Thymus (tissue), 11 donors: ENCODE results near the gene TOE1. TPM values are rescaled to one million over a fixed set of nuclear protein-coding genes. Genes with fewer than 3 reads are reported as not detected.

ENCODE experiments used
- DNase-seq, 9 donors: peaks; one replicate each; pipeline ENCODE4 v3.0.0-alpha.2; 2013; ENCODE audit warnings: low spot score in 9 of 9, low read depth in 6 of 9, missing footprints in 1 of 9
- H3K27ac ChIP-seq, 2 donors: one replicate each; pipeline ENCODE4 v1.5.1; 2013; ENCODE audit warnings: control low read depth in 1 of 2, low read depth in 1 of 2, low read length in 1 of 2, mild to moderate bottlenecking in 1 of 2, moderate library complexity in 1 of 2
- H3K27me3 ChIP-seq, 2 donors: one replicate each; pipeline ENCODE4 v1.5.1; 2013; ENCODE audit warnings: low read length in 1 of 2; ENCODE audit not compliant: control insufficient read depth in 2 of 2, insufficient read depth in 1 of 2
- H3K36me3 ChIP-seq, 2 donors: one replicate each; pipeline ENCODE4 v1.5.1; 2013; ENCODE audit warnings: low read length in 1 of 2, mild to moderate bottlenecking in 1 of 2, moderate library complexity in 1 of 2; ENCODE audit not compliant: control insufficient read depth in 2 of 2, insufficient read depth in 2 of 2
- H3K4me1 ChIP-seq, 2 donors: one replicate each; pipeline ENCODE4 v1.5.1; 2013; ENCODE audit warnings: low read length in 2 of 2; ENCODE audit not compliant: control insufficient read depth in 2 of 2, insufficient read depth in 2 of 2
- H3K4me3 ChIP-seq, 2 donors: one replicate each; pipeline ENCODE4 v1.5.1; 2013; ENCODE audit warnings: low read length in 2 of 2, control low read depth in 1 of 2, mild to moderate bottlenecking in 1 of 2
- H3K9me3 ChIP-seq, 2 donors: one replicate each; pipeline ENCODE4 v1.5.1; 2013; ENCODE audit warnings: low read length in 1 of 2, mild to moderate bottlenecking in 1 of 2; ENCODE audit not compliant: control insufficient read depth in 2 of 2, insufficient read depth in 1 of 2
- WGBS: extraction: QIAGEN DNeasy Blood & Tissue Kit; methylation state at CpG from one replicate; pipeline ENCODE4 v1.1.7; 2013; 5-methylcytosine and 5-hydroxymethylcytosine counted together
- polyA plus RNA-seq: library from polyadenylated mRNA; stranded (reverse); fragments of 200-250 nt; gene quantifications from one replicate; pipeline ENCODE4 v1.2.3, GENCODE V29; 2013
- total RNA-seq: library from RNA; stranded (reverse); fragments of 120-200 nt; gene quantifications from one replicate; pipeline ENCODE4 v1.2.4, GENCODE V29; 2013
- donor health status: healthy.

The TOE1 gene
- total and polyA plus RNA-seq, 2 donors: 12.0 to 13.3 TPM

- Histone ChIP-seq H3K36me3 (no peaks in the 10 kb centered on the region), H3K4me3 (no peak overlapping the region), H3K4me1 (peaks cover 0 to 4% of the 10 kb centered on the region in 2 donors), H3K27me3 (no peaks in the 10 kb centered on the region), H3K27ac (no peak overlapping the region), H3K9me3 (peaks cover 0 to 2% of the 10 kb centered on the region in 2 donors)
- DNase-seq: no peak
- WGBS: 96% methylated on average over 5 of the region's 5 CpGs
Observed at GRCh38 chr1:45321444-45321843, 18.5 kb upstream of the TOE1 start.

GRCh38 chr1:45322486-45323040, 17.4 kb upstream of the TOE1 start:
- Histone ChIP-seq H3K27me3 (peaks cover 0 to 6% of the 10 kb centered on the region in 2 donors), H3K4me1 (peaks cover 4 to 15% of the 10 kb centered on the region in 2 donors), H3K36me3 (no peaks in the 10 kb centered on the region), H3K27ac (no peak overlapping the region), H3K4me3 (no peak overlapping the region), H3K9me3 (no peaks in the 10 kb centered on the region)
- WGBS: 96% methylated on average over 10 of the region's 10 CpGs
- no peak for DNase-seq

GRCh38 chr1:45325851-45326506, 14.0 kb upstream of the TOE1 start:
- peaks cover 4 to 27% of the 10 kb centered on the region in 2 donors for H3K4me1 ChIP-seq
- 73% methylated on average over 6 of the region's 6 CpGs for WGBS
- H3K9me3 ChIP-seq: no peaks in the 10 kb centered on the region
- H3K4me3 ChIP-seq: peak overlapping the region; percentile 56 to 61
- no peak overlapping the region for H3K27ac ChIP-seq
- no peak for DNase-seq
- H3K36me3 ChIP-seq: peaks cover 6 to 14% of the 10 kb centered on the region in 2 donors
- H3K27me3 ChIP-seq: peaks cover 0 to 8% of the 10 kb centered on the region in 2 donors

- Histone ChIP-seq H3K27me3 (peaks cover 0 to 8% of the 10 kb centered on the region in 2 donors), H3K27ac (peak within 1 kb of the TSS in 1 of 2 donors; percentile 45), H3K4me1 (peaks cover 4 to 27% of the 10 kb centered on the region in 2 donors), H3K9me3 (no peaks in the 10 kb centered on the region), H3K36me3 (peaks cover 15 to 23% of the 10 kb centered on the region in 2 donors), H3K4me3 (peak within 1 kb of the TSS; percentile 56 to 61)
- 15% methylated on average over 96 of the region's 96 CpGs for WGBS
- DNase-seq: peak; percentile 35 to 83 (median 66)
Observed at GRCh38 chr1:45326627-45327623, 13.0 kb upstream of the TOE1 start, which contains the start of gene HPDL. Gene HPDL (plus strand): TSS chr1:45326895. CDS start chr1:45327149, 254 bp downstream.

GRCh38 chr1:45327644-45328515, 12.1 kb upstream of the TOE1 start:
- DNase-seq: peak in 2 of 9 donors; percentile 17 to 46
- peaks cover 4 to 27% of the 10 kb centered on the region in 2 donors for H3K4me1 ChIP-seq
- no peaks in the 10 kb centered on the region for H3K9me3 ChIP-seq
- H3K4me3 ChIP-seq: peak overlapping the region in 1 of 2 donors; percentile 56
- peak overlapping the region in 1 of 2 donors; percentile 45 for H3K27ac ChIP-seq
- peaks cover 25 to 30% of the 10 kb centered on the region in 2 donors for H3K36me3 ChIP-seq
- peaks cover 0 to 8% of the 10 kb centered on the region in 2 donors for H3K27me3 ChIP-seq
- WGBS: 72% methylated on average over 19 of the region's 19 CpGs

- Histone ChIP-seq H3K4me1 (peaks cover 4 to 27% of the 10 kb centered on the region in 2 donors), H3K27ac (no peak overlapping the region), H3K4me3 (no peak overlapping the region), H3K36me3 (peaks cover 32 to 36% of the 10 kb centered on the region in 2 donors), H3K27me3 (peaks cover 0 to 8% of the 10 kb centered on the region in 2 donors), H3K9me3 (no peaks in the 10 kb centered on the region)
- no peak for DNase-seq
- 81% methylated on average over 5 of the region's 5 CpGs for WGBS
Observed at GRCh38 chr1:45328680-45329079, 11.3 kb upstream of the TOE1 start.

- no peak overlapping the region for H3K27ac ChIP-seq
- WGBS: 94% methylated on average over 4 of the region's 4 CpGs
- no peaks in the 10 kb centered on the region for H3K9me3 ChIP-seq
- peaks cover 4 to 27% of the 10 kb centered on the region in 2 donors for H3K4me1 ChIP-seq
- no peak for DNase-seq
- peaks cover 38% of the 10 kb centered on the region in 2 donors for H3K36me3 ChIP-seq
- H3K27me3 ChIP-seq: peaks cover 0 to 8% of the 10 kb centered on the region in 2 donors
- no peak overlapping the region for H3K4me3 ChIP-seq
Observed at GRCh38 chr1:45329445-45329844, 10.5 kb upstream of the TOE1 start.
